IMR-90 (cell line): ENCODE results near the gene MOB1A. TPM values are rescaled to one million over a fixed set of nuclear protein-coding genes. Genes with fewer than 3 reads are reported as not detected.

Source experiments
- ATAC-seq: fragments of 200-7000 bp; cut with Tn5 transposase; 2 replicates; pipeline ENCODE4 v1.9.1; 2020; ENCODE audit warnings: low read depth, mild to moderate bottlenecking, moderate library complexity
- BruUV-seq: library from RNA; stranded (reverse); fragments of 400-500 nt; replicated peaks from 2 replicates; lab custom pipeline; 2021; lab: Mats Ljungman, UMichigan
- CTCF ChIA-PET: fragments of 300-600 bp; formaldehyde crosslinking; extraction: SDS; loops from one replicate; lab custom pipeline; 2021; ENCODE audit warnings: antibody characterized with exemption; lab: Yijun Ruan, JAX
- POLR2A ChIA-PET: fragments of 300-600 bp; sonication (Branson Sonifier 250); formaldehyde crosslinking; loops from one replicate; lab custom pipeline; 2022; ENCODE audit warnings: antibody characterized with exemption; ENCODE audit not compliant: unreplicated experiment; lab: Charles Lee
- DNase-seq: peaks from one replicate; pipeline ENCODE4 v3.0.0; 2013
- H2AFZ ChIP-seq: replicated peaks from 2 replicates; pipeline ENCODE3; 2013; ENCODE audit warnings: low read length, mild to moderate bottlenecking; ENCODE audit not compliant: poor library complexity
- H2AK5ac ChIP-seq: 2 replicates; pipeline ENCODE4 v1.6.1; 2013; ENCODE audit warnings: low read depth, low read length, inconsistent platforms
- H2AK9ac ChIP-seq: replicated peaks from 2 replicates; pipeline ENCODE3; 2013; ENCODE audit warnings: mild to moderate bottlenecking, low read depth, low read length, moderate library complexity; ENCODE audit not compliant: poor library complexity
- H2BK120ac ChIP-seq: 2 replicates; pipeline ENCODE4 v1.6.1; 2013; ENCODE audit warnings: low read depth, low read length, inconsistent platforms
- H2BK15ac ChIP-seq: 3 replicates; pipeline ENCODE4 v1.6.1; 2013; ENCODE audit warnings: low read depth, low read length, inconsistent platforms
- H2BK20ac ChIP-seq: 2 replicates; pipeline ENCODE4 v1.6.1; 2013; ENCODE audit warnings: low read depth, mild to moderate bottlenecking, inconsistent platforms, low read length, moderate library complexity
- H2BK5ac ChIP-seq: 2 replicates; pipeline ENCODE4 v1.6.1; 2013; ENCODE audit warnings: mild to moderate bottlenecking, low read depth, low read length, inconsistent platforms; ENCODE audit not compliant: poor library complexity, severe bottlenecking
- H3K14ac ChIP-seq: replicated peaks from 2 replicates; pipeline ENCODE4 v1.6.1; 2013; ENCODE audit warnings: low read depth, low read length, inconsistent platforms
- H3K18ac ChIP-seq: 2 replicates; pipeline ENCODE4 v1.6.1; 2013; ENCODE audit warnings: low read depth, low read length, control low read depth
- H3K23ac ChIP-seq: 2 replicates; pipeline ENCODE4 v1.6.1; 2013; ENCODE audit warnings: low read depth, low read length, inconsistent platforms
- H3K27ac ChIP-seq: 2 replicates; pipeline ENCODE4 v1.5.1; 2013; ENCODE audit warnings: mild to moderate bottlenecking, control low read depth, low read length; ENCODE audit not compliant: insufficient read depth
- H3K27me3 ChIP-seq: 2 replicates; pipeline ENCODE4 v1.6.1; 2013; ENCODE audit warnings: low read length; ENCODE audit not compliant: control insufficient read depth, insufficient read depth
- H3K36me3 ChIP-seq: 2 replicates; pipeline ENCODE4 v1.6.1; 2013; ENCODE audit warnings: low read length, mixed read lengths; ENCODE audit not compliant: control insufficient read depth, insufficient read depth
- H3K4ac ChIP-seq: 2 replicates; pipeline ENCODE4 v1.6.1; 2013; ENCODE audit warnings: low read depth, low read length, inconsistent platforms
- H3K4me1 ChIP-seq: 2 replicates; pipeline ENCODE4 v1.6.1; 2013; ENCODE audit warnings: low read length, mixed read lengths; ENCODE audit not compliant: control insufficient read depth, insufficient read depth
- H3K4me2 ChIP-seq: 2 replicates; pipeline ENCODE4 v1.6.1; 2013; ENCODE audit warnings: low read depth, mild to moderate bottlenecking, control low read depth, low read length, moderate library complexity
- H3K4me3 ChIP-seq: 2 replicates; pipeline ENCODE4 v1.5.1; 2013; ENCODE audit warnings: low read depth, mild to moderate bottlenecking, control low read depth, low read length, moderate library complexity; ENCODE audit not compliant: insufficient read depth
- H3K56ac ChIP-seq: 2 replicates; pipeline ENCODE4 v1.6.1; 2013; ENCODE audit warnings: low read length, inconsistent platforms; ENCODE audit not compliant: insufficient read depth; ENCODE audit errors: extremely low read depth
- H3K79me1 ChIP-seq, 2 experiments: 2 replicates each; pipeline ENCODE4 v1.6.1; 2013; ENCODE audit warnings: low read length in 2 of 2, inconsistent platforms in 1 of 2, low read depth in 1 of 2
- H3K9ac ChIP-seq: 2 replicates; pipeline ENCODE4 v1.6.1; 2013; ENCODE audit warnings: low read depth, low read length, control low read depth
- H3K9me1 ChIP-seq: 2 replicates; pipeline ENCODE4 v1.6.1; 2013; ENCODE audit warnings: low read length, inconsistent platforms; ENCODE audit not compliant: insufficient read depth
- H3K9me3 ChIP-seq: 2 replicates; pipeline ENCODE4 v1.6.1; 2013; ENCODE audit warnings: low read length; ENCODE audit not compliant: control insufficient read depth, insufficient read depth
- H4K20me1 ChIP-seq: 2 replicates; pipeline ENCODE4 v1.6.1; 2013; ENCODE audit warnings: low read length, inconsistent platforms; ENCODE audit not compliant: insufficient read depth
- H4K5ac ChIP-seq: 2 replicates; pipeline ENCODE4 v1.6.1; 2013; ENCODE audit warnings: mild to moderate bottlenecking, low read depth, low read length, control low read depth
- H4K8ac ChIP-seq, 2 experiments: 2 replicates each; pipeline ENCODE4 v1.6.1; 2013; ENCODE audit warnings: low read depth in 2 of 2, low read length in 2 of 2, control low read depth in 1 of 2, inconsistent platforms in 1 of 2
- H4K91ac ChIP-seq: 2 replicates; pipeline ENCODE4 v1.6.1; 2013; ENCODE audit warnings: low read depth, low read length, inconsistent platforms; ENCODE audit not compliant: insufficient read depth
- CEBPB ChIP-seq: IDR thresholded peaks from 2 replicates; pipeline ENCODE4 v1.6.1; 2012; ENCODE audit warnings: low read depth, low read length, improper control_type of control experiment
- POLR2A ChIP-seq: IDR thresholded peaks from 2 replicates; pipeline ENCODE4 v1.6.1; 2012; ENCODE audit warnings: mild to moderate bottlenecking, low read depth, low read length
- WGBS, 2 experiments: methylation state at CpG; one replicate each; pipeline versions ENCODE4 v1.1.5 to v1.1.7; 2013; ENCODE audit warnings: missing lambda C conversion rate in 2 of 2; ENCODE audit not compliant: insufficient read length in 1 of 2; ENCODE audit errors: extremely low coverage in 2 of 2; 5-methylcytosine and 5-hydroxymethylcytosine counted together
- dilution Hi-C: fragments of 300-500 bp; cut with HindIII; formaldehyde crosslinking; loops from one replicate; pipeline ENCODE4 v1.14.3; 2018; ENCODE audit warnings: low sequenced_read_pairs; ENCODE audit not compliant: unreplicated experiment
- in situ Hi-C: fragments of 300-500 bp; cut with MboI; formaldehyde crosslinking; loops from 3 replicates; pipeline ENCODE4 v1.14.3; 2019; ENCODE audit warnings: low sequenced_read_pairs, inconsistent platforms, mixed read lengths
- intact Hi-C: fragments of 100-400 bp; cut with micrococcal nuclease; formaldehyde crosslinking; loops from 2 replicates; pipeline ENCODE4 v1.10.0; 2022
- polyA plus RNA-seq, 3 experiments: library from polyadenylated mRNA; depleted of rRNA; stranded (reverse); fragments of >200 nt; gene quantifications; 2 replicates each; pipeline ENCODE4 v1.2.3, GENCODE V29; 2012; ENCODE audit warnings: low replicate concordance in 1 of 3
- total RNA-seq: library from RNA; depleted of rRNA; stranded (reverse); fragments of >200 nt; gene quantifications from 2 replicates; pipeline ENCODE4 v1.2.3, GENCODE V29; 2012

Gene MOB1A
- total and polyA plus RNA-seq, 2 of the 4 experiments (the other 2 are of a cell fraction): 21.0 to 60.8 TPM

DNA sequence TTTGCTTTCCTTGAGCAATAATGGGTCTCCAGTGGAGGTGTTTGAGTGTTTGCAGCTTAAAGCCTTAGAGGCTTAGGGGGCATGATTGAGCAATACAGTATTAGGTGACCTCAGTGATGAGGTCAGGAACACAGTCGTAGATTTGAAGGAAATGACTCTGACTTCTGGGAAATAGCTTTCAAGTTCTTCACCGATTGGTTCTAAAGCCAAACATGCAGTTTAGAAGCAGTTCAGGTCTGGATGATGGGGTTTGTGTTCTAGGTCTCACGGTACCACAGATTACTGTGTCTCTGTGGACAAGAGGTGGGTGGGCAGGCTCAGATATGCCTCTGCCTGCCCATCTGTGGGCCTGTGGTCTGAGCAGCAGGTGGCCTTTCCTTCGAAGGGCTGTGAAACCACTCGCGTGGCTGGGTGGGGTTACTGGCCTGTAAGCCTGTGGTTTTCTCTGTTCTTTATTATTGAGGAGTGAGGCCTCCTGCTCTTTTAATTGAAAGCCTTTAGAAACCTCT is 27.6 kb upstream of the MOB1A start:
- in situ Hi-C loops: no loop called here
- Histone ChIP-seq H3K56ac (no peak overlapping the region), H3K23ac (no peak overlapping the region), H2AK5ac (no peak overlapping the region), H2BK120ac (no peak overlapping the region), H3K27me3 (no peaks in the 10 kb centered on the region), H3K4me3 (no peak overlapping the region), H2AK9ac (no peak overlapping the region), H2BK20ac (no peak overlapping the region), H3K27ac (peak overlapping the region; percentile 71; the same call in 1 of the 2 replicates), H4K20me1 (peaks cover 81% of the 10 kb centered on the region), H2BK15ac (no peak overlapping the region), H4K5ac (no peak overlapping the region; the same call in 1 of the 2 replicates), H2AFZ (no peak overlapping the region), H4K8ac (0 out of 4 replicates have a peak overlapping the region, but pooled peaks of 1 of the 2 experiments have one; percentile 42), H3K14ac (no peak overlapping the region), H4K91ac (no peak overlapping the region), H3K36me3 (peaks cover 34% of the 10 kb centered on the region), H3K4me2 (no peak overlapping the region; the same call in 1 of the 2 replicates), H3K9ac (no peak overlapping the region), H3K4ac (no peak overlapping the region), H3K9me1 (peaks cover 27% of the 10 kb centered on the region), H3K4me1 (peaks cover 9% of the 10 kb centered on the region), H3K79me1 (peaks cover 23 to 74% of the 10 kb centered on the region in 2 experiments), H2BK5ac (peak overlapping the region; percentile 63), H3K9me3 (no peaks in the 10 kb centered on the region), H3K18ac (peak overlapping the region; percentile 50)
- intact Hi-C loops: no loop called here
- CTCF ChIA-PET: interaction anchor here (0.6 kb wide), 1 partner anchor 904 kb away, joined by 9 read pairs; no protein-coding TSS in a partner anchor
- TF ChIP-seq POLR2A (no peak), CEBPB (peak; percentile 93)
- ATAC-seq (peak; percentile 33), DNase-seq (peak; percentile 65)
- no CpG with 5 or more reads among the region's 6 CpGs for WGBS, 2 experiments
- no TSS peak for BruUV-seq
- POLR2A ChIA-PET: no interaction called here
- dilution Hi-C loops: no loop called here
